HL-60/S4 treated with retinoic acid at 250 ng/mL for 4 days and 3 days (cell line): ENCODE measurements around the gene KRTAP2-1.
"Not testable (repeated sequence)": the region's sequence is repeated elsewhere in the genome, so short reads cannot be mapped to it uniquely, and the experiment has no call there.

Experiments
- in situ Hi-C: fragments of 300-500 bp; cut with MboI; formaldehyde crosslinking; loops from 2 replicates; pipeline ENCODE4 v1.7.0; 2022; ENCODE audit warnings: low sequenced_read_pairs

Gene KRTAP2-1

DNA sequence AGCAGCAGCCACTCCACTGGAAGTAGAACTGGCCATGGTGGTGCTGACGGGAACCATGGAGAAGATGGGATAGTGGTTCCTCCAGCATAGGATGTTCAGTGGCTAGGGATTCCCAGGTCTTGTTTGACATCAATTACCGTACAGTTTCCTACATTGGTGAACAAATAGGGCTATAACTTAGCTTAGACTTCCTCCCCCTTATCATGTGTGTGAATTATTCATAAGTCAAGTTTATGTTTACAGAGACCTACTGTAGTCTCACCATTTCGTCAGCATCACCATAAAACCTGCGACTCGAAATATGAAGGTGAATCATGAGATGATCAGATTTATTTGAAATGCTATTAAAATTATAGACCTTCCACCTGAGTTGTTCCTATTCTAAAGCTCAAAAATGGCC lies 11.6 kb upstream of the KRTAP2-1 start:
- in situ Hi-C loops = no loop called here

DNA sequence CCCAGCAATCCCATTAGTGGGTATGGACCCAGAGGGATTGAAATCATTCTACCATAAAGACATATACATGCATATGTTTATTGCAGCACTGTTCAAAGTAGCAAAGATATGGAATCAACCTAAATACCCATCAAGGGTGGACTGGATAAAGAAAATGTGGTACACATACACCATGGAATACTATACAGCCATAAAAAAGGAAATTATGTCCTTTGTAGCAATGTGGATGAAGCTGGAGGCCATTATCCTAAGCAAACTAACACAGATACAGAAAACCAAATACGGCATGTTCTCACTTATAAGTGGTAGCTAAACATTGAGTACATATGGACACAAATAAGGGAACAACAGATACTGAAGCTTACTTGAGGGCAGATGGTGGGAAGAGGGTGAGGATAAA lies 10.4 kb upstream of the KRTAP2-1 start:
- in situ Hi-C loops = no loop called here

DNA sequence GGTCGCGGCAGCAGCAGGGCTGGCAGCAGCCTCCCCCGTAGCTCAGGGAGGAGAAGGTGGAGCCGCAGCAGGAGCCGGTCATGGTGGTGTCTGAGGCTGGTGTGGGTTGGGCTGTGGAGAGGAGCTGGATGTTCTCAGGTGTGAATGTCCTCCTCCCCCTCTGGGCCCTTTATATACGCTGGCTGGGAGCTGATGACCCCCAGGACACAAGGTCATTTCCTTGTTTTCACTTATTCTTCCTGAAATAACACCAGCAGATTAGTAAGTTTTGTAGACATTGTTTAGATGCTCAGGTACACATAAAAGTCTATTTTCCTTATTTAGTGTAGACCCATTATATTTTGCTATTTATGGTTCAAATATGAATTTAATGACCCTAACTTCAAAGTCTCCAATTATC lies 8.0 kb upstream of the KRTAP2-1 start, which contains the start of gene KRTAP2-2:
KRTAP2-2 (minus strand) TSS at position 101 of the 400 bp plus-strand sequence; CDS start at position 82, 19 bp downstream.
- in situ Hi-C loops = not testable (repeated sequence)

DNA sequence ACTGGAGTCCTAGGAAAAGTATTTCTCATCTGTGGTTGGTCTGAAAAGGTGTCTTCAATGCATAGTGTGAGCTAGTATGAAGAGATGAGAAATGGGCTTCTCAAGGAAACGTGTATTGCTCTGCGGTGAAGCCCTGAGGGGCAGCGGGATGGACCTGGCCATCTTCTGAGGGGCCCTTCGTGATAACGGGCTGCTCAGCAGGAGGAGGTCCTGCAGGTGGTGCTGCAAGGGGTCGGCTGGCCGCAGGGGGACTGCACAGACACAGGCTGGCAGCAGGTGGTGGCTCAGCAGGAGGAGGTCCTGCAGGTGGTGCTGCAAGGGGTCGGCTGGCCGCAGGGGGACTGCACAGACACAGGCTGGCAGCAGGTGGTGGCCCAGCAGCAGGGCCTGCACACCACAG lies 7.4 kb upstream of the KRTAP2-1 start:
- in situ Hi-C loops = not testable (repeated sequence)

DNA sequence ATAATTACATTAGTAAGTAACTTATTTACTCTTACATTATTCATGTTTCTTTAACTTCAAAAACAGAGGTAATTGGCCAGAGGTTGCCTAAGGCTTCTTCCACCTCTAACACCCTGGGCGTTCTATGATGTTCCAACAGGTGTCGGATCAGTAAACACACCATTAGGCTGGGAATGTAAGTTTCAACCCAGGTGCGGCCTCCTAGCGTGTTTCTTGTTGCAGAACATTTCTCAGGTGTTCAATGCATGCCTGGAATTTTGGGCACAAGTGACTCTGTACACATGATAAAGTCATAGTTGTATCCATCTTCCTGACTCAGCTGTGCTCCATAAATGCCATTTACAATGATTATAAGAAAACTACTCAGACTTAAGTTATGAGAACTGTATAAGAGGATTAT lies 6.9 kb upstream of the KRTAP2-1 start:
- in situ Hi-C loops = no loop called here

DNA sequence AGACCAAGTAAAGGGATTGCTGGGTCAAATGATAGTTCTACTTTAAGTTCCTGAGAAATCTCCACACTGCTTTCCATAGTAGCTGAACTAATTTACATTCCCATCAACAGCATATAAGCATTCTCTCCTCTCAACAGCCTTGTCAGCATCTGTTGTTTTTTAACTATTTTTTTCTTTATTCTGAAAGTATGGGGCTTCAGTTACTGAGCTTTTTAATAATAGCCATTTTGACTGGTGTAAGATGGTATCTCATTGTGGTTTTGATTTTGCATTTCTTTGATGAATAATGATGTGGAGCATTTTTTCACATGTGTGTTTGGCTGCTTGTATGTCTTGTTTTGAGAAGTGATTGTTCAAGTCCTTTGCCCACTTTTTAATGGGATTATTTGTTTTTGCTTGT lies 5.5 kb upstream of the KRTAP2-1 start:
- in situ Hi-C loops = no loop called here

DNA sequence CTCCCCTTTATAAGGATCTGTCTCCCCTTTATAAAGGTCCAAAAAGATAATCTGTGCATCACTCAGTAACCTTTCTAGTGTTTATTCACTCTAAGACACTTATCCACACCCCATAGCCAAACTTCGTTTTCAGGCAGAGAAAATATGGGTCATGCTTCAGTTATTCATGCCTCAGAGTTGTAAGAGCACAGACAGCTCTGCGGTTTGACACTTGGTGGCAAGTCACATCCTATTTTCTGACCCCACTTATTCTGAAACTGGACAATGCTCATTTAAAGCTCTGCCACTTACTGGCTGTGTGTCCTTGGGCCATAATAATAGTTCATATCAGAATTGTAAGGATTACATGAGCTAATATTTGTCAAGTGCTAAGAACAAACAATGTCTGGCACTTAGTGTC lies 2.0 kb upstream of the KRTAP2-1 start:
- in situ Hi-C loops = no loop called here

DNA sequence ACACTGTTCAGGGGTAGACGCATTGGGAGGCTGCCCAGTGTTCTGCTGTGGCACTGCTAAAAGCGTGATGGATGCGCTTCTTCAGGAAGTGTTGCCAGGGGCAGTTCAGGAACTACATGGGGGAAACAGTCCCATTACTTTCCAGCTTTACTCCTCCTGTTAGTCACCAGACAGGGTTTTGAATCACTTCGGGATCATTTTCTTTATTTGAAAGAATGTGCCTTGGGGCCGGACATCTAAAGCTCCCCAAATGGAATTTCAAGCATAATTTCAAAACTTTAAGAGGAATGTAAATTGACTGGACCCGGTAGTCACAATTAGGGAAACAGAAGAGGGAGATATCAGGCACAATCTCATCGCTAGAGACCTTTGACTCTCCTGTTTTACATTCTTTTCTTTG lies 1.3 kb upstream of the KRTAP2-1 start:
- in situ Hi-C loops = no loop called here

DNA sequence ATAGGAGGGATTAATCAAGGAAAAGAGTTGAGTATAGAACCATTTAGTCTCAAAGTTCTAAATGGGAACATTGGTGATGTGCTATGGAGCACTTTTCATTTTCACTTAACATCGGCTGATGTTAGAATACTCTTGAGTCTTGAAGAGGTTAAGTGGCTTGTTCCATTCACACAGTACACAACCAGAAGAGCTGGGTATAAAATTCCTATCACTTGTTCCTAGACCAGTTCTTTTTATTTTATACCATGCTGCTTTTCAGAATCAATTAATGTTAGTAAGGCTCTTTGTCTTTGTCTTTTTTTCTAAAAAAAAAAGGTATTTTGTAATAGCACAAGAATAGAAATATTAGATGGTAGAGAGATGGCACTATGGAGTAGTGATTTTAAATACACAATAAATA lies 4.2 kb downstream of the KRTAP2-1 start:
- in situ Hi-C loops = no loop called here

DNA sequence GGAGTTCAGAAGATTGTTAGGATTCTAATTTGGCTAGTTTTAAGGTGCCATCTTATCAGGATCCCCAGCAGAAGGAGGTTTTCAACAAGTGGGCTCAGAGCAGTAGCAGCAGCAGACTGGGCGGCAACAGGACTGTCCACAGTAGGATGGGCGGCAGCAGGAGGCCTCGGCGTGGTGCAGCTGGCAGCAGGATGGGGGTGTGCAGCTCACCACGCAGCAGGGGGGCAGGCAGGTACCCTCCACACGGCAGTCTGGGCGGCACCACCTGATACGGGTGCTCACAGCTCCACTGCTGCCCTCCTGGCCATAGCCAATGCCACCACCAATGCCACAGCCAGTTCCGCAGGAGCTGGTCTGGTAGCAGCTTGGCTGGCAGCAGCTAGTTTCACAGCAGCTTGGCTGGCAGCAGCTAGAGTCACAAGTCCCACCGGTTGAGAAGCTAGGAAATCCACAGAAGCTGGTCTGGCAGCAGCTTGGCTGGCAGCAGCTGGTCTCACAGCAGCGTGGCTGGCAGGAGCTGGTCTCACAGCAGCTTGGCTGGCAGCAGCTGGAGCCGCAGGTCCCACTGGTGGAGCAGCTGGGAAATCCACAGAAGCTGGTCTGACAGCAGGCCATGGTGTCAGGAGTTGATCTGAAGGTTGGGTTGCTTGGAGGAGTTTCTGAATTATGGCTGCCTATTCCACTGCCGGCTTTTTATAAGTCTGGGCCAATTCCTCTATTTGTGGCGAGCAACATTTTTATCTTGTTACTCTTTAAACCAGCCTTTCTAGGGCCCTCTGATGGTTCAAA lies 6.1 kb downstream of the KRTAP2-1 start, which contains the start of gene KRTAP1-1:
KRTAP1-1 (minus strand) TSS at position 668 of the 789 bp plus-strand sequence; CDS start at position 615, 53 bp downstream.
- in situ Hi-C loops = not testable (repeated sequence)

DNA sequence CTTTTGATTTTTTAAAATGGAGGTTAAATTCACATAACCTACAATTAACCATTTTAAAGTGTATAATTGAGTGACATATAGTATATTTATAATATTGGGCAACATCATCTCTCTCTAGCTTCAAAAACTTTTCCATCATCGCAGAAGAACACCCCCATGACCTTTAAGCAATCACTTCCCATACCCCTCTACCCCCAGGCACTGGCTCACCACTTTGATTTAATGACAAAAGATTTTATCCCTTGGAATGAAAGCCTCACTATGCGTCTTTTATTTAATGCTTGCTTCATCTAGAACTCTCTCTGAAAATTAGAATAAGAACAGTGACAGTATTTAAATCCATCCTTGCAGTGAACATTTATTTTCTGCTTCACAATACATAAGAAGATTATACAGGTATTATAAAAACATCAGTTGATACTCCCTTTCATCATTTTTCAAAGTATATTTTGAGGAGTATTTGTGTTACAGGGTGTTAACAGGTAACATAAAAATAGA lies 9.2 kb downstream of the KRTAP2-1 start:
- in situ Hi-C loops = no loop called here

DNA sequence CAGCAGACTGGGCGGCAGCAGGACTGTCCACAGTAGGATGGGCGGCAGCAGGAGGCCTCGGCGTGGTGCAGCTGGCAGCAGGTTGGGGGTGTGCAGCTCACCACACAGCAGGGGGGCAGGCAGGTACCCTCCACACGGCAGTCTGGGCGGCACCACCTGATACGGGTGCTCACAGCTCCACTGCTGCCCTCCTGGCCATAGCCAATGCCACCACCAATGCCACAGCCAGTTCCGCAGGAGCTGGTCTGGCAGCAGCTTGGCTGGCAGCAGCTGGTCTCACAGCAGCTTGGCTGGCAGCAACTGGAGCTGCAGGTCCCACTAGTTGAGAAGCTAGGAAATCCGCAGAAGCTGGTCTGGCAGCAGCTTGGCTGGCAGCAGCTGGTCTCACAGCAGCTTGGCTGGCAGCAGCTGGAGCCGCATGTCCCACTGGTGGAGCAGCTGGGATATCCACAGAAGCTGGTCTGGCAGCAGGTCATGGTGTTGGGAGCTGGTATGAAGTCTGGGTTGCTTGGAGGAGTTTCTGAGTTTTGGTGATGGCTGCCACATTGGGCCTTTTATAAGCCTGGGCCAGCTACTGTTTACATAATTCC lies 12.7 kb downstream of the KRTAP2-1 start, which contains the start of gene KRTAP1-3:
KRTAP1-3 (minus strand) TSS at position 529 of the 590 bp plus-strand sequence; CDS start at position 476, 53 bp downstream.
- in situ Hi-C loops = not testable (repeated sequence)

DNA sequence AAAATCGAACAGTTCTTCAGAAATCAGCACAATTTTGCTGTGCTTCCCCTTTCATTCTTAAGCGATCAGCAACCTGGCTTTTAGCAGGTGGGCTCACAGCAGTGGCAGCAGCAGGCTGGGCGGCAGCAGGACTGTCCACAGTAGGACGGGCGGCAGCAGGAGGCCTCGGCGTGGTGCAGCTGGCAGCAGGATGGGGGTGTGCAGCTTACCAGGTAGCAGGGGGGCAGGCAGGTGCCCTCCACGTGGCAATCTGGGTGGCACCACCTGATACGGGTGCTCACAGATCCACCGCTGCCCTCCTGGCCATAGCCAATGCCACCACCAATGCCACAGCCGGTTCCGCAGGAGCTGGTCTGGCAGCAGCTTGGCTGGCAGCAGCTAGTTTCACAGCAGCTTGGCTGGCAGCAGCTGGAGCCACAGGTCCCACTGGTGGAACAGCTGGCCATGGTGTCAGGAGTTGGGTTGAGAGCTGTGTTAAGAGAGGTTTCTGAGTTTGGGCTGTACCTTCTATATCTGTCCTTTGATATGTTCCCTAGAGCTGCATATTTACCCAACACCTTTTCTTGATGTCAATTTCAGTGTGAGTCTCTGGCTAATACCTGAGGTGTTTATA lies 17.4 kb downstream of the KRTAP2-1 start, which contains the start of gene KRTAP1-4:
KRTAP1-4 (minus strand) TSS at position 563 of the 613 bp plus-strand sequence; CDS start at position 446, 117 bp downstream.
- in situ Hi-C loops = no loop called here

DNA sequence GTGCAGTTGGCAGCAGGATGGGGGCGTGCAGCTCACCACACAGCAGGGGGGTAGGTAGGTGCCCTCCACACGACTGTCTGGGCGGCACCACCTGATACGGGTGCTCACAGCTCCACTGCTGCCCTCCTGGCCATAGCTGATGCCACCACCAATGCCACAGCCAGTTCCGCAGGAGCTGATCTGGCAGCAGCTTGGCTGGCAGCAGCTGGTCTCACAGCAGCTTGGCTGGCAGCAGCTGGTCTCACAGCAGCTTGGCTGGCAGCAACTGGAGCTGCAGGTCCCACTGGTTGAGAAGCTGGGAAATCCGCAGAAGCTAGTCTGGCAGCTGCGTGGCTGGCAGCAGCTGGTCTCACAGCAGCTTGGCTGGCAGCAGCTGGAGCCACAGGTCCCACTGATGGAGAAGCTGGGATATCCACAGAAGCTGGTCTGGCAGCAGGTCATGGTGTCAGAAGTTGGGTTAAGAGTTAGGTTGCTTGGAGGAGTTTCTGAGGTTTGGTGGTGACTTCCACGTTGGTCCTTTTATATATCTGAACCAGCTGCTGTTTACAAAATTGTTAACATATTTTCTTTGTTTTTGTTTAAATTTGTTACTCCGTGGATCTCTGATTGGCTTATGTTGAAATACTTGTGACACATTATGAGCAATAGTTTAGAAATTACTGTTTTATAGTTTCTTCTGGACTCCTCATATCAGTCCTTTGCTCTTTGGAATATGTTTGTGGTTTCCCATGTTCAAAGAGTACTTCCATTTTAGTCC lies 20.2 kb downstream of the KRTAP2-1 start, which contains the start of gene KRTAP1-5:
KRTAP1-5 (minus strand) TSS at position 494 of the 757 bp plus-strand sequence; CDS start at position 441, 53 bp downstream.
- in situ Hi-C loops = no loop called here

DNA sequence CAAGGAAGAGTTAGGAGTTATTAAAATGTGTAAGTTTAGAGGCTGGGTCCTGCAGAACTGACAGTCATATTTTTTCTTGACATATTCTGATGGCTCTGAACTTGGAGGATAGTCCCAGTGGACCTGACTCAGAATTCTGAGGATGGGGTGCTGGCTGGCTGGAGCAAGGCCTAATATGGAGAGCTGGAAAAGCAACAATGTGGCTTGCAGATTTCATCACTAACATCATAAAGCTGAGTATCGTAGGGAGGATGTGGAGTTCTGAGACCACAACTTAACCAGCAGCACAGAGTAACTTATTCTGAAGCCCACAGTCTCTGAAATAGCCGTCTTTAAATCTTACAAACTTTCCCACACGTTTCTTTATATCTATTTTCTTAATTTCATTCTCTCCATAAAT lies 22.4 kb downstream of the KRTAP2-1 start:
- in situ Hi-C loops = no loop called here

DNA sequence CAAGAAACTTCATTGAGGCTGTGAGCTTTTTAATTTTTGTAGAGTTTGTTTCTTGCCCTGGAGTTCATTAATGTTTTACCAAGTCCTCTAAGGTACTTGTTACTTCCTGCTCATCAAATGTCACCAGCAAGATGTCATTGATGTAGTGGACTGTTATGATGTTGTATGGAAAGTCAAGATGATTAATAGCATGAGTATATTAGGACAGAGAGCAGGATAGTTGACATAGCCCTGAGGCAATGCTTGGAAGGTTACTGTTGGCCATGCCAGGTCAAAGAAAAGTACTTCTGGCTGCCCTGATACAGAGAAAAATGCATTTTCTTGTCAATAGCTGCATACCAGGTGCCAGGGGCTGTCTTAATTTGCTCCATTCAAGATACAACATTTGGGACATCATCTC lies 26.8 kb downstream of the KRTAP2-1 start:
- in situ Hi-C loops = no loop called here

DNA sequence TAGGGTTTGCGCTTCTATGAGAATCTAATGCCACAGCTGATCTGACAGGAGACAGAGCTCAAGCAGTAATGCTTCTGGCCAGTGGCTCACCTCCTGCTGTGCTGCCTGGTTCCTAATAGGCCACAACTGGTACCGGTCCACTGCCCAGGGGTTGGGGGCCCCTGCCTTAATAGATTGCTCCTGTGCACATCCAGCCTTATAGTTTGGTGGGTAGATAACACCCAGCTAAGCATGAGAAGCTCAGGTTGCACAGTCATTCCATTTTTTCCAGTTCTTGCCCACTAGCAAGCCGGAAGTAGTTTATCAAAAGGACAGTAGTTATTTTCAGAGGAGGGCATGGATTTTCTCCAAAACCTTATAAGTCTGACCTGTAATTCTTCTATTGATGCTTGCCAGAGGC lies 27.7 kb downstream of the KRTAP2-1 start:
- in situ Hi-C loops = no loop called here

DNA sequence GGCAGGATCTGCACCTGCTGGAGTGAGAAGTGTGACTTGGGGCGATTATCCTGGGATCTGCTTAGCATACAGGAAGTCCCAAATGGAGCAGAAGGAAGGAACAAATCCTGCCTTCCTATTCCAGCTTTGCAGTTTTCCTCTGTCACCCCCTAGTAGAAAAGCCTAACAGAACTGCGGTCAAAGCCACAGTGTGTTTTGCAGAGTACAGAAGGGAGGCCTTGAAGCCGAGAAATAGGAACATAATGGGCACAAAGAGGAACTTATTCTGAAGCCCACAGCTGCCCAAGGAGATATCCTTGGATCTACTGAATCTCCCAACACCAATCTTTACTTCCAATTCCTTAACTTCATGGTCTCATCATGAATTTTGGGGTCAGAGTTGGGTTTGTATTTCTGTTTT lies 28.6 kb downstream of the KRTAP2-1 start:
- in situ Hi-C loops = no loop called here

DNA sequence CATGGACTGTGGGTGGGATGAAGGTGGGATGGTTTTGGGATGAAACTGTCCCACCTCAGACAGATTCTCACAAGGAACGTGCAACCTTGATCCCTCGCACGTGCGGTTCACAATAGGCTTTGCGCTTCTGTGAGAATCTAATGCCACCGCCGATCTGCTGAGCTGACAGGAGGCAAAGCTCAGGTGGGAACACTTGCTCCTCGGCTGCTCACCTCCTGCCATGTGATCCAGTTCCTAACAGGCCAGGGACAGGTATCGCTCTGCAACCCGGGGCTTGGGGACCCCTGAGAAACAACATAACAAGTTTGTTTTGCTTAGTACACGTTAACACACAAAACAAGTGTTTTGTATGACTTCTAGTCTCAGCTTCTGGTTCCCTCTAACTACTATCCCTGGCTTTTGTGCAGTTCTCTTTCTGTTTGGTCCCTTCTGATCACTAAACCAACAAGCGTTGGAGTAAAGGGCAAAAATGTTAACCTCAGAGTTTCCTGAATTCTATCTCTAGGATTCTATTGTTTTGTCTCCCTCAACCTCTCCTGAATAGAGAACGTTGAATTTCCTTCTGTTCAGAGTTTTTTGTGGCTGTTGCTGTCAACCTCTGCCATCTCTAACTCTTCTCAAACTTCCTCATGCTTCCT lies 30.4 kb downstream of the KRTAP2-1 start:
- in situ Hi-C loops = no loop called here

DNA sequence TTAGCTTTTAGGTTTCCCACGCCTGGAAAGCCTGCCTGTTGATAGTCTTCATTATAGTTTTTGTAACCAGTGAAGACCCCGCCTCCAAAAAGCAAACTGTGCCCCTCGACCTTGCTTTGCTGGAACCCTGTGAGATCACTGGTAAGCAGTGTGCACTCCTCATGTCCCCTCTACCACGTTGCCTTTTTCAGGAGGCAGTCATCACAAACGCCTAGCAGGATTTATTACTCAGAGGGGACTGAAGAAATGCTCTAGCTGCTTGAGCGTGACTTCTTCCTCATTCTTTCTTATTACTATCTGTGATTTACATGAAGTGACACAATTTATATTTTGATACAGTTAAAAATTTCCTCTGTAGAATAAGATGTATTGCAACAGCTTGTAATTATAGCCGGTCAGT lies 31.7 kb downstream of the KRTAP2-1 start:
- in situ Hi-C loops = no loop called here
